GM12892 (cell line): Measurements from ENCODE around the gene SPARCL1.
"Not testable (repeated sequence)": the region's sequence is repeated elsewhere in the genome, so short reads cannot be mapped to it uniquely, and the experiment has no call there.

ENCODE experiments used
- POLR2A ChIP-seq: IDR thresholded peaks from 2 replicates; pipeline ENCODE4 v1.6.1; 2011; ENCODE audit warnings: low read depth, low read length, control low read depth
- POLR2AphosphoS5 ChIP-seq: IDR thresholded peaks from 2 replicates; pipeline ENCODE4 v1.6.1; 2011; ENCODE audit warnings: low read depth, low read length, control low read depth
- TAF1 ChIP-seq: IDR thresholded peaks from 2 replicates; pipeline ENCODE4 v1.6.1; 2011; ENCODE audit warnings: low read depth, mild to moderate bottlenecking, control low read depth, low read length, borderline replicate concordance

DNA sequence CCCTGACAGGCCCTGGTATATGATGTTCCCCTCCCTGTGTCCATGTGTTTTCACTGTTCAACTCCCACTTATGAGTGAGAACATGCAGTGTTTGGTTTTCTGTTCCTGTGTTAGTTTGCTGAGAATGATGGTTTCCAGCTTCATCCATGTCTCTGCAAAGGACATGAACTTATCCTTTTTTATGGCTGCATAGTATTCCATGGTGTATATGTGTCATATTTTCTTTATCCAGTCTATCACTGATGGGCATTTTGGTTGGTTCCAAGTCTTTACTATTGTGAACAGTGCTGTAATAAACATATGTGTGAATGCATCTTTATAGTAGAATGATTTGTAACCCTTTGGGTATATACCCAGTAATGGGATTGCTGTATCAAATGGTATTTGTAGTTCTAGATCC is 45.9 kb downstream of the SPARCL1 start:
- TF ChIP-seq POLR2AphosphoS5, POLR2A, TAF1: not testable (repeated sequence)
